Activated effector memory CD4-positive, alpha-beta T cell treated with anti-CD3 and anti-CD28 coated beads, Interleukin-2, amount 50 U/mL, for 16 hours (primary cell): ENCODE data around the gene PGM2.

Experiments
- DNase-seq: peaks from one replicate; pipeline ENCODE4 v3.0.0-alpha.2; 2020

Gene PGM2

GRCh38 chr4:37904824-37905223, 78.3 kb downstream of the PGM2 start:
- DNase-seq: no peak

GRCh38 chr4:37905533-37906169, 79.2 kb downstream of the PGM2 start:
- DNase-seq: no peak

DNA sequence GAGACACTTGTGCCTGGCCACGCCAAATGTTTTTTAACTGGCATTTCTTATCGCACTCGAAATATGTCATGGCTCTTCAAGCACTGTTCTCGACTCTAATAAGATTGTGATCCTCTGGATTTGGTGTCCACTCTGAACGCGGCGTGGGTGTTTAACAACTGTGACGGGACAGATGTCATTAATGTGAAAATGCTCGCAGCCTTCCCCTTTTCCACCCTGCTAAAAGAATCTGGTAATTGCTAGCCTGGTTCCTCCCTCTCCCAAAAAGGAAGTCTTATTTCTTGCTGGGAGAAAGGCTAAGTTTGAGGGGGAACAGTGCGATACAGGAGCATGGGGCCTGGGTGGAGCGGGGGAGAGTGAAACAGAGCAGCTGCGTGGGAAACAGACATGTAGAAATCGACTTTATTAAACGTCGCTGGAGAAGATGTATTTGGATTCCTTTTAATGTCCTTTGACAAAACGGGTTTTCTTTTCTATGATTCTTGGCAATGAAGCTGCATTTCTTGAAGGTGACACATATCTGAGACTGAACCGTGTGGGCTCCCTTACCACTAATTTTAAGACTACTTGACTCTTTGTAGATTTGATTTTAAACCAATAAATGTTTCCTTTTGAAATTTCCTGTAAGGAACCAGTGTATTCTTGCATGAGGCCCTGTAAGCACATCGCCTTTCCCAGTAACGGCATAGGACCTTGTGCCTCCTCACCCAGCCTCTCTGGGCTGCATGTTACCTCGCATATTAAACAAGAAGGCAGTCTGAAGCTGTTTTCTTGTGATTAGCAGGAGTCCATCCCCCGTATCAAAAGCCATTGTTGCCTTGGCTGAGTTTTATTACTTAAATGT, 82.2 kb downstream of the PGM2 start:
- DNase-seq: no peak

DNA sequence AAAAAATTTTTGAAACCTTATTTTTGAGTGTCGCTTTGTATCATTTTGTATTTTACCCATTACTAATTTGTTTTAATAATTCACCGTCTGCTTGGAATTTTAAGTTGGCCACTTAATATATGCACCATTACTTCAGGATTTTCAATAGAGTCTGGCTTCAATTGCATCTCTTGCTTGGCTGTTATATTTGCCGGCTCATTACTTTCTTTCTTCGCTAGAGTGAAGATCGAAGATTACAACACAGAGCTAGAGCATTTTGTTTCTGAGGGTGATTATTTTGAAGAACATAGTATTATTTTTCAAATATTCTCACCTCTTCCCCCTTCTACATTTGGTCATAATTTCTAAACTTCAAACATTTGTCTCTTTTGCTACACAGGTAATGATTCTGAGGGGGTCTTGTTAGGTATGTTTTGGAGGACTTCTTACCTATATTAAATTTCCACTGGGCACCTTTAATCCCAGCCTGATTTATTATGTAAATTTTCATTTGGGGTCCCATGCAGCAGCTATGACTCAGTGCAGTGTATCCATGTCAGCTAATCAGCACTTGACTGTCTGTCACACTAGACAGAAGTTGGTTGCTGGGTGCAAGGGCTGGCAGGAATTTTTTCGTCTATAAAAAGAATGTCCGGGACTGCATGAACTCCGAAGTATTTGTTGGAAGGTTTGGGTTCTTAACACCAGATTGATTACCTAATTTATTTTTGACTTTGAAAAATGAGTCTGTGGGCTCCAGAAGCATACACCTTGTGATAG, 83.0 kb downstream of the PGM2 start:
- no peak for DNase-seq

DNA sequence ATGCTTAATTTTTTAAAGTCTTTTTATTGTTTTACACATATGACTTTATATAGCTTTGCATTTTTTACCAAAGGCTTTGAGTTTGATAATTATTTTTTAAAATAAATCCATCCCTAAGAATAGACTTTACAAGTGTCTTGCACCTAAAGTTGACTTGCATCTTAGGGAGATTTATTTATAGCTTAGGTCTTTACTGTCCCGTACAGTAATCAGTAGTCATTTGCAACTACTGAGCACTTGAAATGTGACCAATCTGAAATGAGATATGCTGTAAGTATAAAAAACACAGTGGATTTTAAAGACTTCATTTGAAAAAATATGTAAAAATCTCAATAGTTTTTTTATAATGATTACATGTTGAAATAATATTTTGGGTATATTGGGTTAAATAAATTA, 83.6 kb downstream of the PGM2 start:
- no peak for DNase-seq
